GM23338 (cell line): Measurements from ENCODE around the gene DGAT2. TPM values are rescaled to one million over a fixed set of nuclear protein-coding genes. Genes with fewer than 3 reads are reported as not detected.

ENCODE experiments used
- ATAC-seq: fragments of 200-7000 bp; cut with Tn5 transposase; 3 replicates; pipeline ENCODE4 v1.9.1; 2020
- DNase-seq: peaks from one replicate; pipeline ENCODE4 v3.0.0-alpha.2; 2015; ENCODE audit warnings: low spot score
- H2AFZ ChIP-seq: fragments of 200-600 bp; sonication (generic); 2 replicates; pipeline ENCODE4 v1.8.0; 2016; ENCODE audit warnings: antibody characterized with exemption, mild to moderate bottlenecking, moderate library complexity
- H3F3A ChIP-seq: fragments of 200-600 bp; sonication (generic); replicated peaks from 2 replicates; pipeline ENCODE4 v1.8.0; 2017; ENCODE audit warnings: antibody characterized with exemption, mixed run types, low read depth
- H3K27ac ChIP-seq: fragments of 200-600 bp; sonication (generic); 2 replicates; pipeline ENCODE4 v1.6.1; 2016; ENCODE audit warnings: low read depth
- H3K27me3 ChIP-seq: fragments of 200-600 bp; sonication (generic); 2 replicates; pipeline ENCODE4 v1.8.0; 2016; ENCODE audit warnings: mild to moderate bottlenecking, mixed run types, moderate library complexity; ENCODE audit not compliant: insufficient read depth
- H3K36me3 ChIP-seq: fragments of 200-600 bp; sonication (generic); 2 replicates; pipeline ENCODE4 v1.8.0; 2016; ENCODE audit warnings: mild to moderate bottlenecking; ENCODE audit not compliant: insufficient read depth
- H3K4me1 ChIP-seq: fragments of 200-600 bp; sonication (generic); 2 replicates; pipeline ENCODE4 v1.8.0; 2016; ENCODE audit warnings: mild to moderate bottlenecking, moderate library complexity; ENCODE audit not compliant: insufficient read depth
- H3K4me2 ChIP-seq: fragments of 200-600 bp; sonication (generic); 2 replicates; pipeline ENCODE4 v1.7.1; 2017; ENCODE audit warnings: mixed run types
- H3K4me3 ChIP-seq: fragments of 200-600 bp; sonication (generic); 2 replicates; pipeline ENCODE4 v1.6.1; 2016; ENCODE audit warnings: mixed run types
- H3K79me2 ChIP-seq: fragments of 200-600 bp; sonication (generic); replicated peaks from 2 replicates; pipeline ENCODE4 v1.8.0; 2017; ENCODE audit warnings: mild to moderate bottlenecking; ENCODE audit not compliant: insufficient read depth
- H3K9me2 ChIP-seq: fragments of 200-600 bp; sonication (generic); 2 replicates; pipeline ENCODE4 v1.8.0; 2017; ENCODE audit not compliant: insufficient read depth
- H4K20me1 ChIP-seq: fragments of 200-600 bp; sonication (generic); replicated peaks from 2 replicates; pipeline ENCODE4 v1.8.0; 2017; ENCODE audit warnings: mild to moderate bottlenecking; ENCODE audit not compliant: insufficient read depth
- H3K27ac Mint-ChIP-seq: 2 replicates; pipeline ENCODE4 v1.8.0; 2020; ENCODE audit warnings: inconsistent platforms, mild to moderate bottlenecking, moderate library complexity, mixed read lengths
- H3K27me3 Mint-ChIP-seq: 3 replicates; pipeline ENCODE4 v1.8.0; 2022; ENCODE audit warnings: low read depth, mild to moderate bottlenecking, moderate library complexity, mixed read lengths, inconsistent platforms; ENCODE audit not compliant: insufficient read depth, poor library complexity
- H3K36me3 Mint-ChIP-seq: 3 replicates; pipeline ENCODE4 v1.8.0; 2021; ENCODE audit warnings: low read depth, mild to moderate bottlenecking, inconsistent platforms, moderate library complexity, mixed read lengths
- H3K4me1 Mint-ChIP-seq: 3 replicates; pipeline ENCODE4 v1.8.0; 2020; ENCODE audit warnings: mild to moderate bottlenecking, inconsistent platforms, mixed read lengths
- H3K4me3 Mint-ChIP-seq: 3 replicates; pipeline ENCODE4 v1.8.0; 2021; ENCODE audit warnings: moderate library complexity, mild to moderate bottlenecking, inconsistent platforms, mixed read lengths
- H3K9me3 Mint-ChIP-seq: 3 replicates; pipeline ENCODE4 v1.8.0; 2020; ENCODE audit warnings: moderate library complexity, mild to moderate bottlenecking, inconsistent platforms, mixed read lengths
- CREB1 ChIP-seq: fragments of 250-450 bp; sonication (Bioruptor Pico); IDR thresholded peaks from 2 replicates; pipeline ENCODE4 v1.5.0; 2020; ENCODE audit warnings: low read depth, mild to moderate bottlenecking, moderate library complexity
- CTCF ChIP-seq, 2 experiments: fragments of 200-600 bp in 1 of 2; sonication (generic) in 1 of 2; conservative IDR thresholded peaks; 2 replicates each; pipeline versions ENCODE4 v1.5.1 to v1.6.1; 2016 to 2017; ENCODE audit warnings: antibody characterized with exemption in 2 of 2, low read depth in 2 of 2, mild to moderate bottlenecking in 2 of 2, moderate library complexity in 1 of 2
- EZH2 ChIP-seq: fragments of 200-600 bp; sonication (generic); IDR thresholded peaks from one replicate; pipeline ENCODE4 v1.8.0; 2017; ENCODE audit warnings: antibody characterized with exemption, mild to moderate bottlenecking, low read depth; ENCODE audit not compliant: unreplicated experiment
- EZH2phosphoT487 ChIP-seq: fragments of 200-600 bp; sonication (generic); IDR thresholded peaks from one replicate; pipeline ENCODE4 v1.8.1; 2018; ENCODE audit warnings: antibody characterized with exemption; ENCODE audit not compliant: unreplicated experiment
- JUNB ChIP-seq: IDR thresholded peaks from one replicate; pipeline ENCODE4 v1.6.1; 2016; ENCODE audit warnings: antibody characterized with exemption; ENCODE audit not compliant: unreplicated experiment
- REST ChIP-seq: IDR thresholded peaks from one replicate; pipeline ENCODE4 v1.6.1; 2018; ENCODE audit warnings: antibody characterized with exemption; ENCODE audit not compliant: unreplicated experiment
- STAT1 ChIP-seq: IDR thresholded peaks from one replicate; pipeline ENCODE4 v1.6.1; 2016; ENCODE audit warnings: antibody characterized with exemption; ENCODE audit not compliant: unreplicated experiment
- ZNF114 ChIP-seq: fragments of 250-450 bp; sonication (Bioruptor Pico); IDR thresholded peaks from 2 replicates; pipeline ENCODE4 v1.5.0; 2020; ENCODE audit warnings: mild to moderate bottlenecking, moderate library complexity
- polyA plus RNA-seq: library from polyadenylated mRNA; unstranded; fragments of >200 nt; fragmentation: Nextera tagmentation; extraction: Ambion mirVana; gene quantifications from 2 replicates; pipeline ENCODE4 v1.2.1, GENCODE V29; 2016
- total RNA-seq: library from RNA; depleted of rRNA; stranded (reverse); fragments of >200 nt; shearing (Covaris generic); gene quantifications from 2 replicates; pipeline ENCODE4 v1.2.3, GENCODE V29; 2014
- TF ChIP-seq, protein P1 (sequence below): IDR thresholded peaks from 2 replicates; pipeline ENCODE4 v1.6.1; 2016; ENCODE audit warnings: antibody characterized with exemption
- TF ChIP-seq, protein P2 (sequence below): fragments of 250-450 bp; sonication (Bioruptor Pico); IDR thresholded peaks from 2 replicates; pipeline ENCODE4 v1.5.0; 2020; ENCODE audit warnings: mild to moderate bottlenecking, moderate library complexity

Gene DGAT2
- total and polyA plus RNA-seq, 2 experiments from 2014 or later = 1.9 to 2.6 TPM

DNA sequence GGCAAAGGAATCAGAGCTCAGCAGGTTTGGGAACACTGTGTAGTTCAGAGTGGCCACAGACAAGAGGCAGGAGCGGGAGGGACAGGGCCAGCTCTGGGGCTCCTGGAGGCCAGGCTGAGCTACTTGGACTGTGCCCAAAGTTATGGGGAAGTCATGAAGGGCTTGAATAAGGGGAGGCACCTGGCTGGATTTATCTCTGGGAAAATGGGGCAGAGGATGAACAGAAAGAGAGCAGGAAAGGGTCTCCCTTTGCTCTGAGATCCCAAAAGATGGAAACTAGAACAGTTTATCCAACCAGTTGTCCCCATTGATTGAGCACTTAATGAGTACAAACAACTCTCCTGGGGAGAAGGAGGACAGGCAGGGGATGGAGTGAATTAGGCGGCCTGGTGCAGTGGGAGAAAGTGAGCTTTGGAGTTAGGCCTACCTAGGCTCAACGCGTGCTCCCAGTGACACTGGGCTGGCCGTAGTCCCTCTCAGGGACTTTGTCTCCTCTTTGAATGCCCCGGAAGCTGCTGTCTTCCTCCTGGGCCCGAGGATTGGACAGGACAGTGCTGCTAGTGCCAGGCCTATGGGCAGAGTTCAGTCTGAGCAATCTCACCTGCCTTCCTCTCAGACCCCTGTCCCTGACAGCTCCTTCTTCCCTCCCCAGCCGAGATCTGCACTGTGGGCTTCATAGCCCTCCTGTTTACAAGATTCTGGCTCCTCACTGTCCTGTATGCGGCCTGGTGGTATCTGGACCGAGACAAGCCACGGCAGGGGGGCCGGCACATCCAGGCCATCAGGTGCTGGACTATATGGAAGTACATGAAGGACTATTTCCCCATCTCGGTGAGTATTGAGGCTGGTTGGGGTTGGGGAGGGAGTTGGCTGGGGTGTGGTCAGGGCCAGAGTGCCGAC lies 49.0 kb upstream of the DGAT2 start (continued):
- TF ChIP-seq EZH2 (no peak), STAT1 (no peak), CTCF (conservative IDR thresholded peaks at IDR 0.05; ENCODE audit: low read depth in 2 of 2) (no peak), CREB1 (no peak), EZH2phosphoT487 (no peak), ZNF114 (no peak), JUNB (no peak)
- TF ChIP-seq, protein P1, sequence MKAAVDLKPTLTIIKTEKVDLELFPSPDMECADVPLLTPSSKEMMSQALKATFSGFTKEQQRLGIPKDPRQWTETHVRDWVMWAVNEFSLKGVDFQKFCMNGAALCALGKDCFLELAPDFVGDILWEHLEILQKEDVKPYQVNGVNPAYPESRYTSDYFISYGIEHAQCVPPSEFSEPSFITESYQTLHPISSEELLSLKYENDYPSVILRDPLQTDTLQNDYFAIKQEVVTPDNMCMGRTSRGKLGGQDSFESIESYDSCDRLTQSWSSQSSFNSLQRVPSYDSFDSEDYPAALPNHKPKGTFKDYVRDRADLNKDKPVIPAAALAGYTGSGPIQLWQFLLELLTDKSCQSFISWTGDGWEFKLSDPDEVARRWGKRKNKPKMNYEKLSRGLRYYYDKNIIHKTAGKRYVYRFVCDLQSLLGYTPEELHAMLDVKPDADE = no peak

DNA sequence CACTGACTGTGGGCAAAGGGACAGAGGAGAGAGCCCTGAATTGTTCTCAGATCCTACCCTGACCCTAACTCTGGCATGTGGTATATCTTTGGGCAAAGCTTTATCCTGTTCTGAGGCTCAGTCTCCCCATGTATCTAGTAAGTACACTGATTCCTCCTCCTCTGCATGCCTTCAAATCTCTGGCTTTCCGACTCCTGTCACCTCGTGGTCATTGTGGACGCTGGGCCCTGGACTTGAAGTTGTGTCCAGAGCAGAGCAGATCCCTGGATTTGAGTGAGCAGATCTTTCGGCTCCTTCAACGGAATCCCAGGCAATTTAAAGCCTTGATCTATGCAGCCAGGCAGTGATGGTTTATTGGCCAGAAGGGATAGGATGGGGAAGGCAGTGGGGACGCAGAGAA lies 47.9 kb upstream of the DGAT2 start:
- no peak for ATAC-seq
- no peak overlapping the region for H3K4me3 Mint-ChIP-seq
- peaks cover 19% of the 10 kb centered on the region for H3K27me3 Mint-ChIP-seq
- Histone ChIP-seq H3K27me3 (peaks cover 30% of the 10 kb centered on the region), H3K27ac (no peak overlapping the region), H3K4me2 (no peak overlapping the region), H4K20me1 (no peaks in the 10 kb centered on the region), H2AFZ (no peak overlapping the region), H3K4me1 (no peaks in the 10 kb centered on the region), H3K9me2 (no peaks in the 10 kb centered on the region), H3K79me2 (no peaks in the 10 kb centered on the region), H3K4me3 (no peak overlapping the region), H3K36me3 (no peaks in the 10 kb centered on the region), H3F3A (no peaks in the 10 kb centered on the region)
- no peaks in the 10 kb centered on the region for H3K36me3 Mint-ChIP-seq
- H3K9me3 Mint-ChIP-seq = no peaks in the 10 kb centered on the region
- peaks cover 12% of the 10 kb centered on the region for H3K4me1 Mint-ChIP-seq
- H3K27ac Mint-ChIP-seq = no peak overlapping the region
- no peak for DNase-seq
- TF ChIP-seq, protein P2, sequence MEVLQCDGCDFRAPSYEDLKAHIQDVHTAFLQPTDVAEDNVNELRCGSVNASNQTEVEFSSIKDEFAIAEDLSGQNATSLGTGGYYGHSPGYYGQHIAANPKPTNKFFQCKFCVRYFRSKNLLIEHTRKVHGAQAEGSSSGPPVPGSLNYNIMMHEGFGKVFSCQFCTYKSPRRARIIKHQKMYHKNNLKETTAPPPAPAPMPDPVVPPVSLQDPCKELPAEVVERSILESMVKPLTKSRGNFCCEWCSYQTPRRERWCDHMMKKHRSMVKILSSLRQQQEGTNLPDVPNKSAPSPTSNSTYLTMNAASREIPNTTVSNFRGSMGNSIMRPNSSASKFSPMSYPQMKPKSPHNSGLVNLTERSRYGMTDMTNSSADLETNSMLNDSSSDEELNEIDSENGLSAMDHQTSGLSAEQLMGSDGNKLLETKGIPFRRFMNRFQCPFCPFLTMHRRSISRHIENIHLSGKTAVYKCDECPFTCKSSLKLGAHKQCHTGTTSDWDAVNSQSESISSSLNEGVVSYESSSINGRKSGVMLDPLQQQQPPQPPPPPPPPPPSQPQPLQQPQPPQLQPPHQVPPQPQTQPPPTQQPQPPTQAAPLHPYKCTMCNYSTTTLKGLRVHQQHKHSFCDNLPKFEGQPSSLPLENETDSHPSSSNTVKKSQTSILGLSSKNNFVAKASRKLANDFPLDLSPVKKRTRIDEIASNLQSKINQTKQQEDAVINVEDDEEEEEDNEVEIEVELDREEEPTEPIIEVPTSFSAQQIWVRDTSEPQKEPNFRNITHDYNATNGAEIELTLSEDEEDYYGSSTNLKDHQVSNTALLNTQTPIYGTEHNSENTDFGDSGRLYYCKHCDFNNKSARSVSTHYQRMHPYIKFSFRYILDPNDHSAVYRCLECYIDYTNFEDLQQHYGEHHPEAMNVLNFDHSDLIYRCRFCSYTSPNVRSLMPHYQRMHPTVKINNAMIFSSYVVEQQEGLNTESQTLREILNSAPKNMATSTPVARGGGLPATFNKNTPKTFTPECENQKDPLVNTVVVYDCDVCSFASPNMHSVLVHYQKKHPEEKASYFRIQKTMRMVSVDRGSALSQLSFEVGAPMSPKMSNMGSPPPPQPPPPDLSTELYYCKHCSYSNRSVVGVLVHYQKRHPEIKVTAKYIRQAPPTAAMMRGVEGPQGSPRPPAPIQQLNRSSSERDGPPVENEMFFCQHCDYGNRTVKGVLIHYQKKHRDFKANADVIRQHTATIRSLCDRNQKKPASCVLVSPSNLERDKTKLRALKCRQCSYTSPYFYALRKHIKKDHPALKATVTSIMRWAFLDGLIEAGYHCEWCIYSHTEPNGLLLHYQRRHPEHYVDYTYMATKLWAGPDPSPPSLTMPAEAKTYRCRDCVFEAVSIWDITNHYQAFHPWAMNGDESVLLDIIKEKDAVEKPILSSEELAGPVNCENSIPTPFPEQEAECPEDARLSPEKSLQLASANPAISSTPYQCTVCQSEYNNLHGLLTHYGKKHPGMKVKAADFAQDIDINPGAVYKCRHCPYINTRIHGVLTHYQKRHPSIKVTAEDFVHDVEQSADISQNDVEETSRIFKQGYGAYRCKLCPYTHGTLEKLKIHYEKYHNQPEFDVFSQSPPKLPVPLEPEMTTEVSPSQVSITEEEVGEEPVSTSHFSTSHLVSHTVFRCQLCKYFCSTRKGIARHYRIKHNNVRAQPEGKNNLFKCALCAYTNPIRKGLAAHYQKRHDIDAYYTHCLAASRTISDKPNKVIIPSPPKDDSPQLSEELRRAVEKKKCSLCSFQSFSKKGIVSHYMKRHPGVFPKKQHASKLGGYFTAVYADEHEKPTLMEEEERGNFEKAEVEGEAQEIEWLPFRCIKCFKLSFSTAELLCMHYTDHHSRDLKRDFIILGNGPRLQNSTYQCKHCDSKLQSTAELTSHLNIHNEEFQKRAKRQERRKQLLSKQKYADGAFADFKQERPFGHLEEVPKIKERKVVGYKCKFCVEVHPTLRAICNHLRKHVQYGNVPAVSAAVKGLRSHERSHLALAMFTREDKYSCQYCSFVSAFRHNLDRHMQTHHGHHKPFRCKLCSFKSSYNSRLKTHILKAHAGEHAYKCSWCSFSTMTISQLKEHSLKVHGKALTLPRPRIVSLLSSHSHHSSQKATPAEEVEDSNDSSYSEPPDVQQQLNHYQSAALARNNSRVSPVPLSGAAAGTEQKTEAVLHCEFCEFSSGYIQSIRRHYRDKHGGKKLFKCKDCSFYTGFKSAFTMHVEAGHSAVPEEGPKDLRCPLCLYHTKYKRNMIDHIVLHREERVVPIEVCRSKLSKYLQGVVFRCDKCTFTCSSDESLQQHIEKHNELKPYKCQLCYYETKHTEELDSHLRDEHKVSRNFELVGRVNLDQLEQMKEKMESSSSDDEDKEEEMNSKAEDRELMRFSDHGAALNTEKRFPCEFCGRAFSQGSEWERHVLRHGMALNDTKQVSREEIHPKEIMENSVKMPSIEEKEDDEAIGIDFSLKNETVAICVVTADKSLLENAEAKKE (CRISPR knock-in tag) = no peak
- TF ChIP-seq REST = no peak
- TF ChIP-seq EZH2 = no peak
